HepG2 (cell line): Measurements from ENCODE around the gene ADAMTS4. TPM values are rescaled to one million over a fixed set of nuclear protein-coding genes. Genes with fewer than 3 reads are reported as not detected.

Experiments
- AFF4 ChIP-seq: sonication (generic); formaldehyde crosslinking; IDR thresholded peaks from 2 replicates; pipeline ENCODE4 v1.4.0; 2020; ENCODE audit warnings: missing genetic modification reagents
- HMGXB4 ChIP-seq, 2 experiments: sonication (generic) in 1 of 2; formaldehyde crosslinking in 1 of 2; IDR thresholded peaks; 2 replicates each; pipeline versions ENCODE4 v1.4.0 to v1.6.1; 2018 to 2020; ENCODE audit warnings: missing genetic modification reagents in 2 of 2, borderline replicate concordance in 1 of 2, low read depth in 1 of 2, mild to moderate bottlenecking in 1 of 2, missing biosample characterization in 1 of 2
- HOXA7 ChIP-seq: sonication (generic); formaldehyde crosslinking; IDR thresholded peaks from 2 replicates; pipeline ENCODE4 v1.8.1; 2022; ENCODE audit warnings: mild to moderate bottlenecking, missing genetic modification reagents, moderate library complexity
- MYC ChIP-seq: sonication (generic); formaldehyde crosslinking; IDR thresholded peaks from 2 replicates; pipeline ENCODE4 v1.9.0; 2021; ENCODE audit warnings: missing genetic modification reagents, borderline replicate concordance
- NCOA1 ChIP-seq: sonication (generic); formaldehyde crosslinking; IDR thresholded peaks from 2 replicates; pipeline ENCODE4 v1.9.0; 2021; ENCODE audit warnings: missing genetic modification reagents
- ZBTB40 ChIP-seq, 2 experiments: fragments of 450-650 bp in 1 of 2; sonication (generic) in 1 of 2; formaldehyde crosslinking in 1 of 2; IDR thresholded peaks; 2 replicates each; pipeline versions ENCODE4 v1.6.1 to v1.8.0; 2016 to 2022; ENCODE audit warnings: antibody characterized with exemption in 1 of 2, mild to moderate bottlenecking in 1 of 2, missing genetic modification reagents in 1 of 2
- ZNF556 ChIP-seq: sonication (generic); formaldehyde crosslinking; IDR thresholded peaks from 2 replicates; pipeline ENCODE4 v1.4.0; 2020; ENCODE audit warnings: mild to moderate bottlenecking, missing genetic modification reagents, borderline replicate concordance
- ZNF672 ChIP-seq: sonication (generic); formaldehyde crosslinking; IDR thresholded peaks from 2 replicates; pipeline ENCODE4 v1.8.1; 2022; ENCODE audit warnings: missing genetic modification reagents
- ZNF713 ChIP-seq: sonication (generic); formaldehyde crosslinking; IDR thresholded peaks from 2 replicates; pipeline ENCODE4 v1.4.0; 2020; ENCODE audit warnings: mild to moderate bottlenecking, missing genetic modification reagents
- ZNF724P ChIP-seq: sonication (generic); formaldehyde crosslinking; IDR thresholded peaks from 2 replicates; pipeline ENCODE4 v1.8.0; 2022; ENCODE audit warnings: missing genetic modification reagents, borderline replicate concordance
- ZNF790 ChIP-seq: sonication (generic); formaldehyde crosslinking; IDR thresholded peaks from 2 replicates; pipeline ENCODE4 v1.8.0; 2022; ENCODE audit warnings: missing genetic modification reagents, mild to moderate bottlenecking, borderline replicate concordance
- polyA plus RNA-seq, 8 experiments: library from polyadenylated mRNA; depleted of rRNA in 3 of 8; stranded (reverse) in 7 of 8; unstranded in 1 of 8; fragments of >200 nt; fragmentation: Illumina TruSeq in 4 of 8; extraction: Trizol in 4 of 8; gene quantifications; 2 replicates each; pipeline versions ENCODE4 v1.2.1 to v1.2.3, GENCODE V29; 2011 to 2016; ENCODE audit warnings: low read depth in 4 of 8, missing spikeins in 1 of 8, mixed read lengths in 1 of 8; ENCODE audit not compliant: insufficient read depth in 1 of 8
- total RNA-seq, 5 experiments: library from RNA; depleted of rRNA; stranded (reverse); fragments of >200 nt; fragmentation: Illumina TruSeq; extraction: Trizol; gene quantifications; 2 replicates each; pipeline ENCODE4 v1.2.3, GENCODE V29; 2016; ENCODE audit warnings: low read depth in 1 of 5

The ADAMTS4 gene
- total and polyA plus RNA-seq, 2 of the 13 experiments (the other 11 are each of a cell fraction or from before 2014, with no cell fraction given): 0.51 to 1.7 TPM

- no peak for TF ChIP-seq ZBTB40 (IDR thresholded peaks at IDR 0.05)
- no peak for TF ChIP-seq ZBTB40 (CRISPR knock-in tag; IDR thresholded peaks at IDR 0.05)
- no peak for TF ChIP-seq ZNF556 (CRISPR knock-in tag)
- TF ChIP-seq AFF4 (CRISPR knock-in tag): no peak
- TF ChIP-seq HOXA7 (CRISPR knock-in tag): no peak
- 0 out of 2 replicates have a peak, but pooled peaks have one; percentile 26 for TF ChIP-seq MYC (CRISPR knock-in tag)
- no peak for TF ChIP-seq NCOA1 (CRISPR knock-in tag)
- TF ChIP-seq ZNF672 (CRISPR knock-in tag): no peak
- no peak for TF ChIP-seq ZNF724P
- TF ChIP-seq ZNF713 (CRISPR knock-in tag): no peak
- peak in 1 of 2 experiments; percentile 70; a peak in 2 of 4 replicates for TF ChIP-seq HMGXB4 (CRISPR knock-in tag; IDR thresholded peaks at IDR 0.05; ENCODE audit: borderline replicate concordance in 1 of 2, low read depth in 1 of 2)
- no peak for TF ChIP-seq ZNF790 (CRISPR knock-in tag)
Measured at GRCh38 chr1:161159087-161159912, 39.6 kb downstream of the ADAMTS4 start, which contains the start of gene USP21 (continued).
